HFF-Myc (cell line): ENCODE measurements around the gene RAB31.
A peak's percentile ranks its signal among the peaks of the same experiment; 100 is the strongest.

Source experiments
- DNase-seq: peaks from one replicate; pipeline ENCODE4 v3.0.0-alpha.2; 2011; ENCODE audit warnings: low read depth; ENCODE audit errors: extremely low read depth
- H3K4me3 ChIP-seq: replicated peaks from 2 replicates; pipeline ENCODE4 v1.5.1; 2011; ENCODE audit warnings: low read depth, mild to moderate bottlenecking, control low read depth, low read length
- TF ChIP-seq, protein P1 (sequence below): IDR thresholded peaks from 2 replicates; pipeline ENCODE4 v1.5.1; 2012; ENCODE audit warnings: mild to moderate bottlenecking, low read depth, low read length, control low read depth; ENCODE audit errors: missing control alignments

Gene RAB31, protein sequence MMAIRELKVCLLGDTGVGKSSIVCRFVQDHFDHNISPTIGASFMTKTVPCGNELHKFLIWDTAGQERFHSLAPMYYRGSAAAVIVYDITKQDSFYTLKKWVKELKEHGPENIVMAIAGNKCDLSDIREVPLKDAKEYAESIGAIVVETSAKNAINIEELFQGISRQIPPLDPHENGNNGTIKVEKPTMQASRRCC

DNA sequence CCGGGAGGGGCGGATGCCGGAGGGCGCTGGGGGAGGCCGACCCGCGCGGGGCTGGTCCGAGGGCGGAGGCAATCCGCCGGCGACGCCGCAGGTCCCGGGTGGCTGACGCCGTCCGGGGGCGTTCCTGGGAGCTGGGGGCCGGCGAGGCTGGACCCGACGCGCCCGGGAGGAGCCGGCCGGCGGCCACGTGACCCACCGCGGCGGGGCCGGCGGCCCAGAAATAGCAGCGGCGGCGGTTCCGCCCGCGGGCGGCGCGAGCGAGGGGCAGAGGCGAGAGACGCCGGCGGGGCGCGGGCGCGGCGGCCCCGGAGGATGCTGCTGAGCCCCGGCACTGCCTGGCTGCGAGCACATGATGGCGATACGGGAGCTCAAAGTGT, at the start of gene RAB31:
RAB31 (plus strand) TSS at position 245 of the 377 bp plus-strand sequence; CDS start at position 350, 105 bp downstream.
- TF ChIP-seq, protein P1, sequence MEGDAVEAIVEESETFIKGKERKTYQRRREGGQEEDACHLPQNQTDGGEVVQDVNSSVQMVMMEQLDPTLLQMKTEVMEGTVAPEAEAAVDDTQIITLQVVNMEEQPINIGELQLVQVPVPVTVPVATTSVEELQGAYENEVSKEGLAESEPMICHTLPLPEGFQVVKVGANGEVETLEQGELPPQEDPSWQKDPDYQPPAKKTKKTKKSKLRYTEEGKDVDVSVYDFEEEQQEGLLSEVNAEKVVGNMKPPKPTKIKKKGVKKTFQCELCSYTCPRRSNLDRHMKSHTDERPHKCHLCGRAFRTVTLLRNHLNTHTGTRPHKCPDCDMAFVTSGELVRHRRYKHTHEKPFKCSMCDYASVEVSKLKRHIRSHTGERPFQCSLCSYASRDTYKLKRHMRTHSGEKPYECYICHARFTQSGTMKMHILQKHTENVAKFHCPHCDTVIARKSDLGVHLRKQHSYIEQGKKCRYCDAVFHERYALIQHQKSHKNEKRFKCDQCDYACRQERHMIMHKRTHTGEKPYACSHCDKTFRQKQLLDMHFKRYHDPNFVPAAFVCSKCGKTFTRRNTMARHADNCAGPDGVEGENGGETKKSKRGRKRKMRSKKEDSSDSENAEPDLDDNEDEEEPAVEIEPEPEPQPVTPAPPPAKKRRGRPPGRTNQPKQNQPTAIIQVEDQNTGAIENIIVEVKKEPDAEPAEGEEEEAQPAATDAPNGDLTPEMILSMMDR: no peak
- H3K4me3 ChIP-seq: peak within 1 kb of the TSS; percentile 73
- DNase-seq: no peak

DNA sequence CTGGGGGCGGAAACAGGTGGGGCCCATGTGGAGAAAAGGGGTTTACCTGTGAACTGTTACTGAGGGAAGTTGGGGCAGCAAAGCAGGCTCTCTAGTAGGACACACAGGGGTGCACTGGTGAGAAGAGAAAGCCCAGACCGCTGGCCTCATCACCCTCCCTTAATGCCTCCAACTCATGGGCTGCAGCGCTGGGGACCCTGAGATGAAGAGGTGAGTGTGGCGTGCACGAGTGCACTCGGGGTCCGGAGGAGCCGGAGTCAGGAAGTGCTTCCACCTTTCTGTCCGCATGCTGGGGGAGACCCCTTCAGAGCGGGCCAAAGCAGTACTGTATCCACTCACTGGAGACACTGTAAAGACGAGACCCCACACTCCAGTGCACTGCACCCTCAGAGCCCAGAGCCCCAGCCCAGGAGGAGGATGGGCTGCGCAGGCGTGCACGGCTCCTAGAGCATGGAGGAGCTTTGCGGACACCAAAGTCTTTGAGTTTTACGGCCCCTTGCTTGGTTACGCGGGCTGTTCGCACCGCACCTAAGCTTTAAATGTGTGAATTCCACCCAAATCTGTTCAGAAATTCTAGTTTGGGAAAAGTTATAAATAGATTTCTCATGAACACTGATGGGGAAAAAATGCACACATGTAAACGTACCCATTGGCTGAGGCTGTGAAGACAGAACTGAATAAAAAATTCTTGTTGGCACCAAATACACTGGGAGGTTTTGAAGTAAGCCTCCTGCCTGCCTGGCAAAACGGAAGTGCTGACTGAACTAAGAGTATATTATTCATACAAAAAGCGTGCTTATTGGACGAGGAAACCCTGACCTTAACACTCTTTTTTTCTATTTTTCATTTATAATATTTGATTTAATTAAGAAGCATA, 48.4 kb upstream of the RAB31 start:
- no peak for DNase-seq
- H3K4me3 ChIP-seq: no peak overlapping the region
- TF ChIP-seq, protein P1: no peak

DNA sequence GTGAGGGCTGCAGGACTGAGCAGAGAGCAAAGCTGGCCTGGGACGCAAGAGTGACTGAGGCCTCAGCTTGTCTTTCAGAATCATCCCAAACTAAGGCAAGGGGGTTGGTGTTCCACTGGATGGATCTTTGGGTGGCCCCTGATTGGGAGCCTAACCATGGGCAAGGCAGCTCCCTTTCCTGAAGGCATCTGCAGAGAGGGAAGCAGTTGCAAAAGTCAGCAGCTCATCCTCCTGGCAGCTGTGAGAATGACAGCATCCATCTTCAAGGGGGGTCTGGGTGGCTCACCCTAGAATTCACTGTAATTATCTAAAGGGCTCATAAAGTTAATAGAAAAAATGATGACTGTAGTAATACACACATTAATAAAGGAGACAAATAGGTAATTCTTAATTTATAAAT, 46.5 kb upstream of the RAB31 start:
- TF ChIP-seq, protein P1: peak; percentile 35

DNA sequence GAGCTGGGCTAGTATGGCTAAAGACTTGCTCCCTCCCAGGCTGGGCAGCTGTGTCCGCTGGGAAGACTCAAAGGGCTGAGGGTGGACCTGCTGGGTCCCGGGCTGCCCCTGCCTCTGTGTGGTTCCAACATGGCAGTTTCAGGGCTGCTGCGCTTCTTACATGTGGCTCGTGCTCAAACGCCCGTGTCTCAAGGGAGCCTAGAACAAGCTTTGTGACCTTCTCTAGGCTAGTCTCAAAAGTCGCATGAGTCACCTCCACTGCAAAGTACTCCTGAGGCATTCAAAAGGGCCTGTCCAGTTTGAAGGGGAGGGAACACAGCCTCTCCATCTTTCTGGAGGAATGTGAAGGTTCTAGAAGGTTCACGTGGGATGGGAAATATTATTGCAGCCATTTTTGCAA, 44.7 kb upstream of the RAB31 start:
- H3K4me3 ChIP-seq: no peak overlapping the region
- no peak for DNase-seq
- TF ChIP-seq, protein P1: no peak

More for the DNA sequence above, 46.5 kb upstream of the RAB31 start:
- DNase-seq: no peak
- H3K4me3 ChIP-seq: no peak overlapping the region

DNA sequence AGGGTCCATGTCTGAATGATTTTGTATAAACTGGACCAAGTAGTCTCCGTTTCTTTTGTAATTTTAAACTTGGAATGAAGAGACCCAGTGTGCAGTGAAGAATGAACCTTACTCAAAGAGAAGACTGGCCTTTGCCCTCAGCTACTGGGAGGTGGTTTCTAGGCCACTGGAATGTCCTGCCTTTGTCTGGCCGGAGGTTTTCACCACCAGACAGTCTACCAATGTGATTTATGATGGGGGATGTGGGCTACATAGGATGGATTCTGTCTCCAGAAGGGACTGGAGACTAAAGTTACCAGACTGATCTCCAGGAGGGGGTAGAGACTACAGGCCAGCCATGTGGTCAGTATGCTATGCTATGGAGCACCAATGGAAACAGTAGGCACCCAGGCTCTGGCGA, 42.8 kb upstream of the RAB31 start:
- TF ChIP-seq, protein P1: no peak
- H3K4me3 ChIP-seq: no peak overlapping the region
- no peak for DNase-seq

DNA sequence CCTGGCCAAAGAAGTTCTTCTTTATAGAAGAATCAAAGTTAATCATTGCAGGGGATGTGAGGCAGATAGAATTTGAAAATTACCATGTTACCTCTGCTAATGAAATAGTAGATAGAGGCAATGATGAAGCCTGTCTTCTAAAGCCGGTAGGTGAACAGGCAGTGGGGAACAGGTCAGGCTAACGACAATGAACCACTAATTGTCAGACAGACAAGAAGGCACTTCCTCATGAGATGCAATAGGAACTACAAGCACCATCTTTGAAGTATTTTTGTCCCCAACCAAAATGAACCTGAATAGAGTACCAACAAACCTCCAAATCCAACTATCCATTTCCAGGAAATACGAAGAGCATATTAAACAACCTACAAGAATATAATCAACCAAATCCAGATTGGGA, 41.6 kb upstream of the RAB31 start:
- no peak for DNase-seq
- no peak overlapping the region for H3K4me3 ChIP-seq
- TF ChIP-seq, protein P1: no peak

DNA sequence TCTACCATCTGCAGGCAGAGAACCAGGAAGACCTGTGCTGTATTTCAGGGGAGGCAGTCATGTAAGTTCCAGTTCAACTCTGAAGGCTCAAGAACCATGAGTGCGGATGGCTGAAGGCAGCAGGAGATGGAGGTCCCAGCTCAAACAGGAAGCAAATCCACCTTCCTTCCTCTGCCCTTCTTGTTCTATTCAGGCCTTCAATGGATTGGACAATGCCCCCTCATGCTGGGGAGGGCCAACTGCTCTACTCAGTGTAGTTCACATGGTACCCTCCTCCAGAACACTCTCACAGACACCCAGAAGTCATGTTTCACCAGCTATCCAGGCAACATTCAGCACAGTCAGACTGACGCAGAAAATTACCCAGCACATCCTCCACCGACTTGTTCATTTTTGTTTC, 39.1 kb upstream of the RAB31 start:
- TF ChIP-seq, protein P1: no peak
- no peak overlapping the region for H3K4me3 ChIP-seq
- no peak for DNase-seq
